GM19372 (cell line): ENCODE results near the gene CAPN6.

Source experiments
- ATAC-seq: cut with Tn5 transposase; IDR thresholded peaks from one replicate; pipeline ENCODE4 v1.9.1; 2021; ENCODE audit warnings: mild to moderate bottlenecking, low read depth, moderate library complexity; ENCODE audit not compliant: unreplicated experiment

The CAPN6 gene

DNA sequence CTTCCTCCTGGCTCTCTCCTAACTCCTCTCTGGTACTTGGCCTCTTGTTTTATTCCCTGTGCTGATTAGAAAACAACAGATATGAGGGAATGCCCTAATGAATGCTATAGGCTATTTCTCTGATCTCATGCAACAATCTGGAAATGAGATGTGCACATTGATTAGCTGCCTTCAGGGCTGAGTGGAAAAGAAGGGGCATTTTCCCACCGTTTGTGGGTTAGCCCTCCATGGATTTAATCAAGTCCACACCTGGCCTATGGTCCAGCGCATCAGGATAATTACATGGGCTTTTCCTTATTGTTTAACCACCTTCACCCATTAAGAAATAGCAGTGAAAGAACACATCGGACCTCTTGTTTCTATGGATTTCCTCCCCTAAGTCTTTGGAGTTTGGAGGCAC lies 70.0 kb downstream of the CAPN6 start:
- ATAC-seq, result no peak

DNA sequence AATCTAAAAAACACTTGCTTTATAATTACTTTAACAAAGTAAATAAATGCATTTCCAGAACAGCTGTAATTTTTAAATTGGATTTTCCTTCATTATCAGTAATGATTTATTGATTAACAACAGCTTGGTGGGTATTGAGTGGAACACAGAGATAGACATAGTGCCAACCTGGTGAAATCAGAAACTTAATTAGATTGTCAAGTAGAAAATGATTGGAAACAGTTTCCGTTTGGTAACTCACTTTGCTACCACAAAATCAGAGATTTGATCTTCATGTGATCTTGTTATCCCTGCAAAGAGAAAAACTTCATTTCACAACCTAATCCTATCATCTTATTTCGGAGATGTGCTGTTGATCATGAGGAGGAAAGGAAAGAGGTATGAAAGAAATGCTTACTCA lies 70.8 kb downstream of the CAPN6 start:
- ATAC-seq, result no peak
